Fibroblast of peridontal ligament (primary cell): ENCODE measurements around the gene GFOD1.
A peak's percentile ranks its signal among the peaks of the same experiment; 100 is the strongest.

Experiments used
- DNase-seq: peaks from one replicate; pipeline ENCODE4 v3.0.0-alpha.2; 2010; ENCODE audit errors: extremely low read depth

Gene GFOD1

DNA sequence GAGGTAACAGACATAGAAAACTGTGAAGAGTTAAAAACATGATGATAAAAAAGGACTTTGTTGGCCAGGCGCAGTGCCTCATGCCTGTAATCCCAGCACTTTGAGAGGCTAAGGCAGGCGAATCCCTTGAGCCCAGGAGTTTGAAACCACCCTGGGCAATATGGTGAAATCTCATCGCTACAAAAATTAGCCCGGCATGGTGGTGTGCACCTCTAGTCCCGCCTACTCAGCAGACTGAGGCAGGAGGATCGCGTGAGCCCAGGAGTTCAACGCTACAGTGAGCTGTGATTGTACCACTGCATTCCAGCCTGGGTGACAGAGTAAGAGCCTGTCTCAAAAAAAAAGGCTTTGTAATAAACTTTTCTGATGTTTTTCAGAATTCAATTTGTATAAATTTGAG, 60.1 kb downstream of the GFOD1 start:
- DNase-seq = no peak

- peak; percentile 30 for DNase-seq
Observed at GRCh38 chr6:13425943-13426931, 61.2 kb downstream of the GFOD1 start.

DNA sequence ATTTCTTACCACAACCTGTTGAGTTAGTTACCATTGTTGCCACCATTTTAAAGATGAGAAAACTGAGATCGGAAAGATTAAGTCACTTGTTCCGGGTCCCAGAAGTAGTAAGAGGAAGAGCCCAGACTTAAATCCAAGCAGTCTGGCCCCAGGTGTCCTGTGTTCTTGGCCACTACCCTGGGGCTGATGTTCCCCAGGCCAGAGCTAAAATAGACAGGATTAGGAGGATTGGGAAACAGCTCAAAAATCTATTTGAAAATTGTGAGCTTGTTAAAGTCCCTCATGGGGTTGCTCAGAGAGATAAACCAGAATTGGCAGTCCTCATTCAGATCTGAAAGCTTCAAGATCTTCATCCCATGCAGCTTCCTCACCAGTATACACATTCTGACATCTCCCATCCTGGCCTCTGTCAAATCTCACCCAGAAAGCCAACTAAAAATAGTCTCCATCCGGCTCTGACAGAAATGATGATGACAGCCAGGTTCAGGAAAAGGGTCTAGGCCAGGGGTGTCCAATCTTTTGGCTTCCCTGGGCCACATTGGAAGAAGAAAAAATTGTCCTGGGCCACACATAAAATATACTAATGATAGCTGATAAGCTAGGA, 62.0 kb downstream of the GFOD1 start:
- no peak for DNase-seq

DNA sequence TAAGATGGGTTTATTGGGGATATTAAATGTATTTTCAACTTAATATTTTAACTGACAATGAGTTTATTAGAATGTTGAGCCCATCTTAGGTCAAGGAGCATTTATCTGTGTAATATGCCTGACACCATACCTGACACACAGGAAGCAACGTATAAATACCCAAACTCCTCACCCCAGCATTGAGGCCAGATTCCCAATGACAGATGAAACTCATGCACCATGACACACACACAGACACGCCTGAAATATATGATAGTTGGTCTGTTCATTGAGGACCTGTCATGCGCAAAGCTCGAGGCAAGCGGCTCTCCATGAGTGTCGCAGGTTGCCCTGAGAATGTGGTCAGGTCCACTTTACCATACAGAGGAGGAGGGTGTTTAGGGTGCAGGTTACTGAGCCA, 64.1 kb downstream of the GFOD1 start:
- DNase-seq = no peak

DNA sequence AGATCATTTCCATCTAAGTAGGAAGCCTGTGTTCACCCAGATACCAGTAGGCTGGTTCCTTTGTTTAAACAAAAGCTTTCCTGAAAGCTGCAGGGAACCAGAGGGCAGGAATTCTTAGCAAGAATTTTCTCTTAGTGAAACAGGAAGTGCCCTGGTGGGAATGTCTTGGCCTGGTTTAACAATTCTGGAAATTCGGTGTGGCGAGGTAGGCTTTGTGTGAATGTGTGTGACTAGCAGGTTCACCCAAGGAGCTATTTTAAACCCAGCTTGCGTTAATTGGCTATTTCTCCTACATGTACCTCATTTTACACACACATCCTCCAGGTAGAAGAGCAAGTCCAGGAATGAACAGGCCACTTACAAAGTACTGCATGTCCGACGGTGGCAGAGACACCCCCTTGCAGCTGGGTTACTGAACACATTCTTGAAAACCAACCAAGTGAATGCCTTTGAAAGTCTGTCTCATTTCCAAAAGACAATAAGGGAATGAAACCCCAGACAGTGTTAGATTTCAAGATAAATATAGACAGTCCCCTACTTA, 64.6 kb downstream of the GFOD1 start:
- peak; percentile 33 for DNase-seq

DNA sequence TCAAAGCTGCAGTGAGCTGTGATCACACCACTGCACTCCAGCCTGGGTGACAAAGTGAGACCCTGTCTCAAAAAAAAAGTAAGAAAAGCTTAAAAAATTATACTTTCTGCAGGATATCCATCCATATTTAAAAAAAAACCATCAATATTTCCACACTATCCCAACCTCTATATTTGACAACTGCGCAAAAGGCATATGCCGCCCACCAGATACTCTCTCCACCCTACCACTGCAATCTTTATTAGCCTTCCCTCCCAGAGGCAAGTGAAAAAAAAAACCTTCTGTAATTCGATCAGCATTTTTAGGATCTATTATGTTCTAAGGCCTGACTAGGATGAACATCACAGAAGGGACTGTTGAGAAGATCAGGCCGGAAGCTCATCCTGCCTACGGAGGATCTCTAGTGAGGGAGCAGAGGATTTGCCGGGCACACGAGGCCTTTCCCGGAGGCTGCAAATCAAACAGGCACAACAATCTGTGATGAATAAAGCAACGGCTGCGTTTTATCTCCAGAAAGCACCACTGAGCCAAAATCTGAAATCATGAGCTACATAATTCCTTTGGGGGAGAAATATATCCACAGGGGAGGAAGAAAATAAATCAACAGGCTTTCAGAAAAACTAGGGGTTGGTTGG, 65.9 kb downstream of the GFOD1 start:
- DNase-seq = no peak

DNA sequence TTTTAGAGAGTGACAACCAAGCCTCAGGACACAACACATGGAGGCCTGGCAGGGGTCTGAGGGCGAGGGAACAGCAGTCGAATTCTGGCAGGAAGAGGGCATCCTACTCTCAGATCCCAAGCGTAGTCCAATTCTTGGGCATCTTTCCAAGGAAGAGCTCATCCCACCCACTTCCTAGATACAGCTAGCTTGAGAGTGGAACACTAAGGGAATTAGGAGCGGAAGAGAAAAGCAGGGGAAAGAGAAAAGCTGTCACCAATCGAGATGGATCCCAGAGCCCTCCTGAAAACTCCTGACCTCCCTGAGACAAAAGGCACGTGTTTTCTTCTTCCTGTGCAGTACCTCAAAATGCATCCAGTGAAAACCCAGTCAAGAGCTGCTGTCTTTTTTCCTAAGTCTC, 67.1 kb downstream of the GFOD1 start:
- no peak for DNase-seq

DNA sequence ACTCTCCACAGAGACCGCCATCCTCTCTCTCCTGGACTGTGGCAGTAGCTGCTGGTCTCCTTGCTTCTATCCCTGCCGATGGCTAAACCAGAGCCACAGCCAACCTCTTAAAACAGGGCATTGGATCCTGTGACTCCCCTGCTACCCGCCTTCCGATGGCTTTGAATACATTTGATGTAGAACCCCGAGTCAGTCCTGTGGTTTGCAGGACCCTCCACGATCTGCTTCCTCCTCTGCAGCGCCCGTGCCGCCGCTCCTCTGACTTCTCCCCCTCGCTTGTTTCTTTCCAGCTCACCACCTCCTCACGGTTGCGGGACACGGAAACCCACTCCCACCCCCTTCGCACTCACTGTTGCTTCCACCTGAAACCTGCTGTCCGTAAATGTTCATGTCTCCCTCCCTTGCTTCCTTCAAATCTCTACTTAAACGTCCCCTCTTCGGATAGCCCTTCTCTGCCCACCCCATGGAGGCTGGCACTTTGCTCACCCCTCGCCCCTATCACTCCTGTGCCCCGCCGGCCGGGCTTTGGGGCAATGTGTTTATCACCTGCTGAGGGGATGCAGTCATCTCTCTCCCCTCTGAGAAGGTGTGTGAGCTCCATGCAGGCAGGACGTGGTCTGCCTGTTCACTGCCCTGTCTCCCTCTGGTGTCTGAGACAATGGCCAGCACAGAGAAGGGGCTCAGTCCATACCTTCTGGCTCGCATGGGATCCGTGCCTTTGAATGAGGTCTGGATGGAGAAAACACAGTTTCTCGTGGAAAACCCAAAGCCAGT, 67.8 kb downstream of the GFOD1 start:
- DNase-seq = no peak

- no peak for DNase-seq
Observed at GRCh38 chr6:13418844-13419243, 68.6 kb downstream of the GFOD1 start.

GRCh38 chr6:13417954-13418353, 69.4 kb downstream of the GFOD1 start:
- no peak for DNase-seq

DNA sequence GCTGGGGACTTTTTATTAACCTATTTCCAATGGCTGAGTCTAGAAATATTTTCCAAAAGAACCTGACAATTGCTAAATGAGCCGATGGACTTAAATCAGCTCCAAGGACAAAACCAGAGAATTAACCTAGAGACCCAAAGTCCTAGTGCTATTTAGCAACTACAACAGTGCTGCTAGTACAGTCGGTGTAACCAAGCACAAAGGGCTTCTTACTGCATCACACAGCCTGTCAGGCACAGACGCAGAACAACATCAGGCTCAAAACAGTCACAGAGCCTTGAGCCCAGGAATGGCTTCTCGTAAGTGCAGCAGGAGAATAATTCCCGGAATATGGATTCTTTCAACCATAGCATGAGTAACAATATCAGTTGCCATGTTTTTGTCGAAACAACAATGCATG, 70.0 kb downstream of the GFOD1 start:
- no peak for DNase-seq

GRCh38 chr6:13415283-13415682, 72.1 kb downstream of the GFOD1 start:
- DNase-seq = no peak

DNA sequence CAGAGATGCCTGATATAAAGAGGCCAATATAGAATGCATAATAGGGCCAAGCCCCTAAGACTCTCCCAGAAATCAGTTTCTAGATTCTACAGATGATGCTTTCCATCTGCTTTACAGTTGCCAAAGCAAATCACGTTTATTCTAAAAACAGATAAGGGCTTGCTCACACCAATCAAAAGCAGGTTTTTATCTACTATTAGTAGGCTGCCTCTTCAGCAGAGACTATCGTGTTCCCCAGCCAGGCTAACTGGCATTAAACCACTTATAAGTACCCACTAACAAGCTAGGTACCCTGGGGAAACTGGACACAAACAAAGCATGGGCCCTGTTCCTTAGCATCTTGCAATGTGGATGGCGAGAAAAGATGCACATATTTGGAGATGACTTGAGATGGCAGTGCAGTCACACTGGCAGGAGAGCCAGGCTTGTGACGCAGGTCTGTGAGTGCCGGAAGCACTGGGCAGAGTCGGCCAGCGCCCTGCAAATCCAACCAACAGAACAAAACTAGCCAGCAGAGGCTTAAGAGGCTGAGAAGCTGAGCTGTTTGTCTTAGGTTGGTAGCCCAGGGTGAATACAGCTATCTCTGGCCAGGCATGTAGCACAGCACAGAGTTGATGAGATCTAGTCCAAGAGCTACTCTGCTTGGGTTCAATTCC, 73.4 kb downstream of the GFOD1 start:
- DNase-seq = no peak

DNA sequence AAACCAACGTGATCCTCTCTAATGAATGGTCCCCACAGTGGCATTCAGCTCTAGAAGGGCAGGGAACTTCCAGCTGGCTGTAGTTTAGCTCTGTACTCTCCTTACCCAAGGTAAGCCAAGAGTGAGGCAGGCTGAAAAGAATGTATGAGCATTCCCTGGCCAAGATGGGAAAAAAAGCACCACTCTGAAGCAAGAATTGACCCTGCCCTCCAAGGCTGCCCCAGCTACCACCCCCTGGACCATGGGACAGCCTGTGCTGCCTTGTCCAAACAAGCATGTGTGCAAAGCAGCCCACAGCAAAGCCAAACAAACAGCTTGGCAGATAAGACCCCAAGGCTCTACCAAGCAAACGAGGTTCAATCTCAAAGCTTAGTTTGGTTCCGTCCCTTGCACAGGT, 73.9 kb downstream of the GFOD1 start:
- peak; percentile 63 for DNase-seq

GRCh38 chr6:13412639-13413465, 74.5 kb downstream of the GFOD1 start:
- DNase-seq = no peak

GRCh38 chr6:13412211-13412610, 75.2 kb downstream of the GFOD1 start:
- DNase-seq = no peak

DNA sequence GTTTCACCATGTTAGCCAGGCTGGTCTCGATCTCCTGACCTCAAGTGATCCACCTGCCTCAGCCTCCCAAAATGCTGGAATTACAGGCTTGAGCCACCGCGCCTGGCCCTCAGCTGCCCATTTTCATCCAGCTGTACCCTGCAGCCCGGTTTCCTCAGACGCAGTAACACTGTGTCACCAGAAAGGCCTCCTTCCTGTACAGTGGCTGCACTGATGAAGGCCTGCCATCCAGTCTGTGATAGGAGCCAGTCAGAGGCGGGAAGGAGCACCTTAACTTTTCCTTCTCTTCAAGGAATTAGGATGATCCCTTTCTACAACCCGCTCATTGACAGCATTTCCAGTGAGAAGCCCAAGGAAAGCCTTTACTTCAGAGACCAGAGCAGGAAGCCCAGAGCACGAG, 75.9 kb downstream of the GFOD1 start:
- DNase-seq = no peak

GRCh38 chr6:13409991-13410390, 77.4 kb downstream of the GFOD1 start:
- DNase-seq = no peak

DNA sequence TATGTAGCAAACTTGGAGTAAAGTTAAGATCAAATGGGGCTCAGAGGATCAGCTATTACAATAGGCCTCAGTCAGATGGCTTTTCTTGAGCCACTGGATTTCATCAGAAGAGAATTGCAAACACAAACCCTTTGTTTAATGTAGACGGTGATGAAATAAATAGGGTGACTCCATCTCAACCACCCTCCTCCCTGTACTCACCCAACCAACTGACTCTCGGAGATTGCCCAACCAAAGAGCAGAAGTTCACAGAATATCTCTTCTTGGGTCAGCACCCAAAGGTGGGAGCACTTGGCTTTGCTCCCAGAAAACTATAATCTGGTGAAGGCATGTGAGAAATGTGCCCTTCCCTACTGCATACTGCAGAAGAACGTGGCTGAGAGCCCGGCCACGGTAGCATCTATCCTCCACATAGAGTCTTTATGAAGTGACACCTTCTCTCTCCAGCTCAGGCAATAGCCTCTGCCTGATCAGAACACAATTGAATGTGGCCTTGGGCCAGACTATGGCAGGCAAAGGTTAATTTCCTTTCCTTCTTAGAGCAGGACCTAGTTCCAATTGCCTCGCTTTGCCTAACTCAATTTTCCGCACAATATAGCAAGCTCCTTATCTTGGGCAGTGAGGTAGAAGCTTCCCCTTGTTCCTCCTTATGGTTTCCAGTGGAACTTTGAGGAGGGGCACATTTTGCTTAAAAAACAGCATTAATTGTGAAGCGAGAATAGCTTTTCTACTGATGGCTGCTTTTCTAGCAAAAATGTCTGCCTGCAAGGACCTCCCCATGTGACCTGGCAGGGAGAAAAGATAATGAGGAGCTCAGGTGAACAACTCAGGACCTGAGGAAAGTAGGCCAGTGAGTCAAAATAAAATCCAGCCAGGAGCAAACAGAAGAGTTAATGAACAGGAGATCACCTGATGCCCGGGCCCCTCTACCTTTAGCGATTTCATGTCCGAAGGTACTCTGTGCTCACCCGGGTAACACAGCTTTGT, 79.4 kb downstream of the GFOD1 start:
- DNase-seq = peak; percentile 87
